GM18507 (cell line): ENCODE data around the gene PACSIN3.

Source experiments
- DNase-seq: peaks from one replicate; pipeline ENCODE4 v3.0.0; 2011; ENCODE audit warnings: low read depth; ENCODE audit not compliant: insufficient read length; ENCODE audit errors: extremely low spot score
- FAIRE-seq: peaks from 2 replicates; lab custom pipeline; 2011; peaks lifted over from hg19 to GRCh38; lab: Jason Lieb, UNC

Gene PACSIN3

DNA sequence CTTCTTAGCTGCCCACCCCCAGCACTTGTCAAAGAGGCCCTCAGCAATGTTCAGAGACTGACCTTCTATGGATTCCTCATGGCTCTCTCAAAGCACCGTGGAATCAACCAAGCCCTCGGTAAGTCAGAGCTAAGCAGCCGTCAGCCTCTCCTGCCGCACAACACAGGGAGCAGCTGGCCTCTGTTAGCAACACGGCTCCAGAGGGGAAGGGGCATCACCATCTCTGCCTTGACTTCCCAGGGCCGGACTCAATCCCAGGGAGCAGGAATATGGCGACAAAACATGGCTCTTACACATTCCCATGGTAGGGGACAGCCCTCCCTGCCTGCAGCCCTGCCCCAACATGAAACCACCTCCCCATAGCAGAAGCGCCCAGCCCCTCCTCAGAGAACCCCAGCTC, 28.4 kb downstream of the PACSIN3 start:
- DNase-seq: no peak
- no peak for FAIRE-seq

DNA sequence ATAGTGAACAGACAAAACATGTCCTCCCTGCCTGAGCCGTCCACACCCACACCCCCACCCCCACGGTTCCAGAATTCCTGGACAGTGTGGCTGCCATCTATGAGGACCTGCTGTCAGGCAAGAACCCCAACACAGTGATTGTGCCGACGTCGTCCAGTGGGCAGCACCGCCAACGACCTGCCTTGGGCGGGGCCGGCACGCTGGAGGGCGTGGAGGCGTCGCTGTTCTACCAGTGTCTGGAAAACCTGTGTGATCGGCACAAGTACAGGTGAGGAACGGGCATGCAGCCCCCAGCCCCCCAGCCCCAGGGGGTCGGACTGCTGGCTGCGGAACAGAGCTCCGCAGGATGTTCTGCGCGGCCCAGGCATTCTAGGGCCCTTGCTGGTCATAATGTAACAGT, 29.3 kb downstream of the PACSIN3 start:
- FAIRE-seq (no peak), DNase-seq (no peak)

GRCh38 chr11:47156333-47156732, 29.9 kb downstream of the PACSIN3 start:
- DNase-seq: no peak
- no peak for FAIRE-seq

DNA sequence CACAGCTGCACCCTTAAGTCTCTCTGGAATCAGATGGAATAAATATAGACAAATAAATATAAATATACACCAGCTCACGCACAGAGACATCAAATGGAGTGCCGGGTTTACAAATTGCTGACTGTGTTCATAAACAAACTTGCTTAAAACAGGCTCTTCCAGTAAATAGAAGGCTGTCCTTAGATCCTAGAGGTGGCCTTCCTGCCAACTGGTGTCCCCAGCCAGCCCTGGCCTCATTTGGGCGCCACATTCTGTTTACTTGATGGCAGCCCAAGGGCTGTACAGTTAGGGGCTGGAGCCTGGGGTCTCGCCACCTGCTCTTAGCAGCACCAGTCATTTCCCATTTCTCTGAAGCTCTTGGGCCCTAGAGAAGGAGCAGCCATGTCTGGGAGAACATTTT, 30.4 kb downstream of the PACSIN3 start:
- no peak for FAIRE-seq
- DNase-seq: no peak

GRCh38 chr11:47154616-47155570, 31.3 kb downstream of the PACSIN3 start:
- no peak for DNase-seq
- FAIRE-seq: no peak

GRCh38 chr11:47152953-47153950, 33.0 kb downstream of the PACSIN3 start:
- FAIRE-seq: peak; percentile 81
- DNase-seq: peak; percentile 64

DNA sequence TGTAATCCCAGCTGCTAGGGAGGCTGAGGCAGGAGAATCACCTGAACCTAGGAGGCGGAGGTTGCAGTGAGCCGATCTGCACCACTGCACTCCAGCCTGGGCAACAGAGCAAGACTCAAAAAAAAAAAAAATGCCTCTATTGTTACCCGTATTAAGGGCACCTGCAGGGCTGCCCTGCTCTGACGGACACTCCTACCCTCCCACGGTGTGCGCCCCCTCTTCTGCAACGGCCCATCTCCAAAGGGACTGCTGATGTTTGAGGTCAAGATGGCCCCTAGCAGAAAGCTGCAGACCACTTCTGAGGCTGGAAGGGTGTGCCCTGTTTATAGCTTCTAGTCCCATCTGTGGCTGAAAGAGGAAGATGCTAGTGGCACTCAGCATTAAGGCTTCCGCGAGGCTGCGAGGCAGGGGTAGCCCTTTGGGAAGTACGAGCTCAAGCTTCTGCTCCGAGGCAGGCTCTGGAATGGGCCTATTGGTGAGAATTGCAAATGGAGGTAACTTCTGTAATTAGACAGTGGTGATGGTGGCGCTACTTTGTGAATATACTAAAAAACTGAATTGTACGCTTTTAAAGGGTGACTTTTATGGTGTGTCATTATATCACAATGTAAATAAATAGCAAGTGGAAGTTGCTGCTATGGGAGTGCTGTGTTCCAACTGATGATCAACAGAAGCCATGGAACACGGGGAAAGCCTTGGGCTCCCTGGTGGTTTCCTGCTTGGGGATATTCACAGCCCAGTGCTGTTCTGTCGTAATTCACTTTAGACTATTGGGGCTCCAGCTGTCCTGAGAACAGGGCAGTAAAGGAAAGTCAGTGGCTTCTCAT, 33.9 kb downstream of the PACSIN3 start:
- FAIRE-seq (no peak), DNase-seq (no peak)

DNA sequence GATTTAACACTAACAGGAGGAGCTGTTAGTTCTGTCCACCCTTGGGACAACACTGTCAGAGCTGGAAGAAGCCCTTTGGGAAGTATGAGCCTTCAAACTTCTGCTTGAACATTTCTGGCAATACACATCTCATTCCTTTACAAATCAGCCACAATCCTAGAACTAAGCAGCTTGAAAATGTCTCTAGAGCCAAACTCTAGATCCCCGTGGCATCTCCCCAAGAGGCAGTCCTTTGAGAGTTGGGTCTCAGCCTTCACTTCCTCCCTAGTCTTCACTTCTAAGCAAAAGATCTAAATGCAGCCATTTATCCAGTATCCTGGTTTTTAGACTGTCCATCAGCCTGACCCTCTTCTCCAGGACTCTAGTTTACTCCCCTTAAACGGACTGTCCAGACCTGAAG, 36.5 kb downstream of the PACSIN3 start:
- no peak for FAIRE-seq
- no peak for DNase-seq

GRCh38 chr11:47148903-47149531, 37.2 kb downstream of the PACSIN3 start:
- no peak for FAIRE-seq

GRCh38 chr11:47148270-47148669, 38.0 kb downstream of the PACSIN3 start:
- no peak for DNase-seq
- no peak for FAIRE-seq

More at GRCh38 chr11:47148903-47149531, 37.2 kb downstream of the PACSIN3 start:
- no peak for DNase-seq

GRCh38 chr11:47147681-47148080, 38.6 kb downstream of the PACSIN3 start:
- FAIRE-seq (no peak), DNase-seq (no peak)

DNA sequence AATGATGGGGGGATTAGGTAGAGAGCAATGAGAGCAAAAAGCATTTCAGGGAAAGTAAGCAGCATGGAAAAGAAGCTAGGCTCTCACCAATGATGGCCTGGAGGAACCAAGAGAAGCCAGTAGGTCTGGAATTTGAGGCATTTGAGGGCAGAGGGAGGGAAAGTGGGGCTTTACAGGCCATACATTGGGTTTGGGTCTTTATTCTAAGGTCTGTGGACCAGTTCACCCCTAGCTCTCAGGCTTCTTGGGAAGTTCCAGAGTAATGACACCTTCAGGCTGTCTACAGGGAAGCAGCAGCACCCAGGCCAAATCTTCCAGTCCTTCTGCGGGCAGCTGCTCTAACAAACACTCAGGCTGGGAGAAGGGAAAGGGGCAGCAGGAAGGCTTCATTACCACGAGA, 39.0 kb downstream of the PACSIN3 start:
- FAIRE-seq (no peak), DNase-seq (no peak)

- FAIRE-seq: no peak
- no peak for DNase-seq
Measured at GRCh38 chr11:47144541-47144940, 41.7 kb downstream of the PACSIN3 start.

DNA sequence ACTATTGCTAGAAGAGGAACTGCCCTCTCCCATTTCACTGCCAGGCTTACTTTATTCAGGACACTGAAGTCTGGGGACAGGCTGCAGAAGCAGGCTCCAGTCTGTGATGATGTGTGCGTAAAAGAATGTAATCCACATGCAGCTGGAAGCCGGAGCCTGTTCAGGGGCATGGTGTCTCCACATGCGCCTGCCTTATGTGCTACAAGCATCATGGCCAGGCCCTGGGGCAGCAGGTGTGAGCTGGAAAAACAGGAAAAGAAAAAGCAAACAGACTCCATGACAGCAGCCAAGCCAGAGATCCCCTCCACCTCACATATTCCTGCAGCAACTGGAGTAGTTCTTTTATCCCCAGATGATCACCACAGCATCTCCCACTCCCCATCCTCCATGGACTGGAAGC, 42.9 kb downstream of the PACSIN3 start:
- DNase-seq: no peak
- no peak for FAIRE-seq

- DNase-seq: no peak
- FAIRE-seq: no peak
Measured at GRCh38 chr11:47139878-47140277, 46.4 kb downstream of the PACSIN3 start.

- no peak for DNase-seq
- no peak for FAIRE-seq
Measured at GRCh38 chr11:47137476-47137875, 48.8 kb downstream of the PACSIN3 start.

GRCh38 chr11:47136921-47137320, 49.3 kb downstream of the PACSIN3 start:
- FAIRE-seq (no peak), DNase-seq (no peak)

DNA sequence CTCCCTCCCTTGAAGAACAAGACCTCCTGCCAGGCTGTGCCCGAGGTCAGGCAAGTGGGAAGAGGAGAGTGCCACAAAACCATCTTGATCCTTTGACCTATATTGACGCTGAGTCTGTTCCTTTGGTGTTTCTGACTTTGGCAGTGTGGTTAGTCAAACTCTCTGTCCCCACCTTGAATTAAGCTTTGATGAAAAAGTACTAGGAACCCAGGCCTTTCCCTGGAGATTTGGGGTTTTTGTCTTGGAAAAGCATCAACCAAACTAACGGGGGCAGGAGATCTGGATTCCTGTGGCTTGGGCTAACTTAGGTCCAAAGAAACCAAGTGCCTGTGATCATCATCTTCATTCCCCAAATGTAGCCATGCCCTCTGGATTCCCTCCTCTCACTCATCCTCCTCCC, 49.9 kb downstream of the PACSIN3 start:
- DNase-seq (no peak), FAIRE-seq (no peak)

DNA sequence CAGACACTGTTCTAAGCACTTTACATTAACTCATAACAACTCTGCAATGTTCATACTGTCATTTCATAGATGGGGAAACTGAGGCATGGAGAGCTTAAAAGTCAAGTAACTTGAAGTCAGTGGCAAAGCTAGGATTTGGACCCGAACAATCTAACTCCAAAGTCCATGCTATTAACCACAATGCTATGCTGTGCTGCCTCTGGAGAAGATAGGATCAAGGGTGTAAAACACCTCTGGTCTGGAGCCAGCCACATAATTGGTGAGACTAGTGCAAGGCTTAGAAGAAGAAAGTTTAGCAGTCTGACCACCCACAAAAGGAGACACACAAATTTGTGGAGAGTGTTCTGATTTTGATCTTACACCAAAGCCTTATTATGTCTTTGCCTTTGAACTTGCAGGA, 53.3 kb downstream of the PACSIN3 start:
- FAIRE-seq: no peak
- no peak for DNase-seq
